Measurements from ENCODE around the gene AGBL4.

AGBL4 gene

GRCh38 chr1:48627486-48627885 is 1396.3 kb downstream of the AGBL4 start:
- no peak for DNase-seq

- no peak for DNase-seq
Measured at GRCh38 chr1:48619539-48619938, 1404.2 kb downstream of the AGBL4 start.

- DNase-seq: no peak
Measured at GRCh38 chr1:48617252-48617651, 1406.5 kb downstream of the AGBL4 start.

DNA sequence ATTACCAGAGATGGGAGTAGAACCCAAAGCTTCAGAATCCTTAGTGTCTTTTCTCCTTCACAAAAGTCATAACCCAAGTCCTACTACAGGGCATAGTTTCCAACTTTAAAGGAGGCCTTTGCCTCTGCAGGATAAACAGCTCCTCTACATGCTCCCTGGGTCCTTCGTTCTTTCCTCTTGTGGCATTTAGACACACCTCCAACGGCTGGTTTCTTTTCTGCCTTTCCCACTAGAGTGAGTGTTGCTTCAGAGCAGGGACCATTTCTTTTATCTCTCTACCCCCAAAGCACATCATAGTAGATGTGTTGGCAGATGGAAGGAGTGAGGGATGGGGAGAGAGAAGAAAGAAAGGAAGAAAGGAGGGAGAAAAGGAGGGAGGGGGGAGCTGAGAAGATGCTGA is 1407.0 kb downstream of the AGBL4 start:
- no peak for DNase-seq

DNA sequence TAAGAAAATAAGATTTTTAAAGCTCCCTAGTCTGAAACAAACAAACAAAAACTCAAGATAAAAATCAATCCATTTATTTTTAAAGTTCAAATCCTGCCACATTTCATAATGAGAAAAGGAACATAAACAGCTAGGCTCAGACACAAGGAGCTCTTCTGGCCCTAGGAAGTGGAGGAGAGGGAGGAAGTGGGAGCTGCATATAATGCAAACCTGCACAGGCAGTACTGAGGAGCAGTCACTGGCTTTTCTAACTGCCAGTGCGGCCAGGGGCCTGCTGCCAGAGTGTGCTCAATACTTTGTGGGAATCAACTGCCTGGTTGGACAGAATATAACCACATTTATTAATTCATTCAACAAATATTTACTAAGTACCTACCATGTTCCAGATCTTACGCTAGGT is 1411.9 kb downstream of the AGBL4 start:
- DNase-seq: no peak

DNA sequence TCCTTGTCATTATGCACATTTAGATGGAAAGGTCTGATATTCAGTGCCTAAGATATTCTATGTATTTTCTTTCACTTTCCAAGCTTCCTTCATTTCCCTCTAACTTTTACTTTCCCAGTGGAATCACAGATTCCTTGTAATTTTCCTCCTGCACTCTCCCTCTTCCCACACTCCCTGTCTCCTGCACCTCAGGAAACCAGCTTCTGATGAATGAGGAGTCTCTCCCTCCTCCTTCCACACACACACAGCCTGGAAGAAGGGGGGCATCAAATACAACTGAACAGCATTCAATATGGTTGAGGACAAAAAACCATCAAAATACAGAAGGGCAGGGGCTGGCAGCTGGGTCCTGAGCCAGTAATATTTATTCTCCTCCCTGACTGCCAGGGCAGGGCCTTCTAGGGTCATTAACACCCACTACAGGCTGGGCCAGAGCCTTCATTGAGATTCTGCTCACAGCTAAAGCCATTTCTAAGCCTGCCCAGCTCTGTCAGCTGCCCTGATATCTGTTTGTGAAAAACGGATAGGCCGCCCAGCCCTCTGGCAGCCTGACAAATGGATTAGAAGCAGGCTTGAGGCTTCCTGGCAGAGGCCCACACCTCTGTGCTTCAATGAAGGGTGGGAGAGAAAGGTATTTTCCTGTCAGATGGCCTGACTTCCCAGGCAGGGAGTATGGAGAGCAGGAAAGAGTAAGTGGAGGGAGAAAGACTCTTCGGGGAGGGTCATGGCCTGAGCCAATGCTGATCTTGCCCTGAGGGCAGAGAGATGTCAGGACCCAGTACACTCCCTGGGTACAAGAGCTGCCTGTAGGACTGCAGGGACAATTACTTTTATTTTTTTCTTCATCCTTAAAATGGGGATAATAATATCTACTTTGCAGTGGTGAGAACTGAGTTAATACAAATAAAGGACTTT is 1412.9 kb downstream of the AGBL4 start:
- no peak for DNase-seq

GRCh38 chr1:48608882-48609281 is 1414.9 kb downstream of the AGBL4 start:
- DNase-seq: no peak

DNA sequence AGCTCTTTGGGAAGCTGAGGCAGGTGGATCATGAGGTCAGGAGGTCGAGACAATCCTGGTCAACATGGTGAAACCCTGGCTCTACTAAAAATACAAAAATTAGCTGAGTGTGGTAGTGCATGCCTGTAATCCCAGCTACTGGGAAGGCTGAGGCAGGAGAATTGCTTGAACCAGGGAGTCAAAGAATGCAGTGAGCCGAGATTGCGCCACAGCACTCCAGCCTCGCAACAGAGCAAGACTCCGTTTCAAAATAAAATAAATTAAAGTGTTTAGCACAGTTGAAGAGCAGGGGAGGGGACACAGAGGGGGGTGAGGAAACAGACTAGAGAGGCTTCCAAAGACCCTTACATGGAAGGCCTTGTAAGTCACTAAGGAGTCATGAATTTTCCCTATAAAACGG is 1420.5 kb downstream of the AGBL4 start:
- no peak for DNase-seq

DNA sequence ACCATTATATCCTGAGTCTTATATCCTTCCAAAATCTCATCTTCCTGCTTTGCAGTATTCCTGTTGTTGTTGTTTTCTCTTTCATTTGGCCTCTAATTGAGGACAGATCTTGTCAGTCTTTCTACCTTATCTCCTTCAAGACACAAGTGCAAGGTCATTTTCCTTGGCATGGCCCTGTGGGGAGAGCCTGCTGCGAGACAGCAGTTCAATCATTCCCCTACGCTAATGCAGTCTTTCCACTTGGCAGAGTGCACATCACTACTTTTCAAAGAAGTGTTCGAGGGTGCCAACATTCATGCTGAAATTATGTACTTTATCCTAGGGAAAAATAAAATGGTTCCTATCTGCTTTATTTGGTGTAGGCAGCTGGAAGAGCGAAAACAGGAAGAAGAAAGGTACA is 1421.4 kb downstream of the AGBL4 start:
- no peak for DNase-seq

DNA sequence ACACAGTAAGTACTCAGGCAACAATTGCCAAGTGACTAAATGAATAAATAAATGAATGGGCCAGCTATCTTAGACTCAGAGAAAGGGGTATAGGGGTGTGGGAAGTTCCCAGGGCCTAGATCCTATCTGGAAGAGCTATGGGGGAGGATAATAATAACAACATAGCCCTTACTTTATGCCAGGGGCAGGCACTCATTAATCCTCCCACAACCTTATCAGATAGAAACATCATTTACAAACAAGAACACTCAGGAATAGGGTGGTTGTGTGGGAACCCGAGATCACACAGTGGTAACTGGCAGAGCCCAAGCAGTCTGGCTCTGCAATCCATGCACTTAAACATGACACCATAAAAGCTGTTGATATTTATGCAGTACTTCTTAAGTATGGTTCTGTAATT is 1423.6 kb downstream of the AGBL4 start:
- no peak for DNase-seq

GRCh38 chr1:48597663-48598062 is 1426.1 kb downstream of the AGBL4 start:
- no peak for DNase-seq

- DNase-seq: no peak
Measured at GRCh38 chr1:48596046-48596445, 1427.7 kb downstream of the AGBL4 start.

DNA sequence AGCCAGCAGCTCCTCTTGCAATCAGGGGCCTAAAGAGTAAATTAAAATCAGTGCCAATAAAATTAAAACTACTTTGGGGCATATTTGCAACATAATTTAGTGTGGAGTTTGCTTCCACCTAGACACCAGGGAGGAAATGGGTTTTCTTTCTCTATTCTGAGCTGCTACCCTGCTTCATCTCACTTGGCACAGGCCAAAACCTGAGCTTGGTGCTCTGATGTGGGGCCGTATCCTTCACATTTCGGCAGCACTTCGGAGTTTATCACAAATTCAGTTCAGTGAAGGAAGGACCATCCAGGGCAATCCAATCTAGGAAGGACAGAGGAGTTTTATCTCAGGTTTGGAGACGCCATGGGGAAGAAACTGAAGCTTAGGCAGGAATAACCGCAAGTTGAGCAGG is 1428.1 kb downstream of the AGBL4 start:
- no peak for DNase-seq

DNA sequence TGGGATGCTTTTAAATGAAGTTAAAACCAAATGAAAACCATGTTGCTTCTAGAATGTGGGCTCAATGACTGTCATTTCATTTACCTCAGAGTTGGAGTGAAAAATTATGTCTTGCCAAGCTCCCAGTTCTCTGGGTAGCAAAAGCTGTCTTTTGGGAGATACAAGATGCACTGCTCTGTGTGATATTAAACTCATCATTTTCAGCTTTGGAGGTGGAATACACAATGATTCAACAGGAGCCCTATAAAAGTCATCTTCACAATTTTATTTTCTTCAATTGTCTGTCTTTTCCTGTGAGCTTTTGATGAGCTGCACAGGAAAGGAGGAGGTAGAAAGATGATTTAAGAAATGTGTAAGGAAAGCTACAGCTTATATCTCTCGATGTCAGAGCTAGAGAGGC is 1431.4 kb downstream of the AGBL4 start:
- no peak for DNase-seq

GRCh38 chr1:48591181-48591580 is 1432.6 kb downstream of the AGBL4 start:
- no peak for DNase-seq

DNA sequence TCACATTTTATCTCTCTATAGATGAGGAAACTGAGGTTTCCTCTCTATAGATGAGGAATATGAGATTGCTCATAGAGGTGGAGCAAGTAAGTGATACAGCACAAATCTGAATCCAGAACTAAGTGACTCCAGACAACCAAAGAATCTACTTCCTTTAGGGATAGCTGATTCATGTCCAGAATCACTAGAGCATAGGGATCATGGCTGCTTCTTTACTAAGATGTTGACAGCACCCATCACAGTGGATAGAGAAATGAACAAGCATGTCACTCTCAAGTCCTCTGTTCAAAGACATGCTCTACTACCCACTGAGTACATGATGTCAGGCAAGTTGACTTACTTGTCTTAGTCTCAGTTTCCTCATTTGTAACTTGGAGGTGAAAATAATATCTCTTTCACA is 1435.7 kb downstream of the AGBL4 start:
- no peak for DNase-seq

DNA sequence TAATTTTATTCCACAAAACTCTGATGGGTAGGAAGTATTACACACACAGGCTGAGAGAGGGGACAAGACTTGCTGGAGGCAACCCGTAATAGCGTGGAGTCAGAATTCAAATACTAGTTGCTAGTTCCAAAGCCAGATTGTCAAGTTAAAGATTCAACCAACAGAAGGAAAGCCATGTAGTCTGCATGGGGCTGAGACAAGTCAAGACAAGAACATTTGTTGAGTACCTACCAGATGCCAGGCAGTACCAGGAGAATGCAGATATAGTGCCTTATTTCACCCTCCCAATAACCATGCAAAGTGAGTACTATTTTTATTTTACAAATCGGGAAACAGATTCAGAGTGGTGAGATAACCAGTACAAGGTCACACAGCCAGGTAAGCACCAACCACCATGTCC is 1441.3 kb downstream of the AGBL4 start:
- no peak for DNase-seq

- DNase-seq: no peak
Measured at GRCh38 chr1:48581270-48581669, 1442.5 kb downstream of the AGBL4 start.

- DNase-seq: no peak
Measured at GRCh38 chr1:48576565-48576964, 1447.2 kb downstream of the AGBL4 start.

DNA sequence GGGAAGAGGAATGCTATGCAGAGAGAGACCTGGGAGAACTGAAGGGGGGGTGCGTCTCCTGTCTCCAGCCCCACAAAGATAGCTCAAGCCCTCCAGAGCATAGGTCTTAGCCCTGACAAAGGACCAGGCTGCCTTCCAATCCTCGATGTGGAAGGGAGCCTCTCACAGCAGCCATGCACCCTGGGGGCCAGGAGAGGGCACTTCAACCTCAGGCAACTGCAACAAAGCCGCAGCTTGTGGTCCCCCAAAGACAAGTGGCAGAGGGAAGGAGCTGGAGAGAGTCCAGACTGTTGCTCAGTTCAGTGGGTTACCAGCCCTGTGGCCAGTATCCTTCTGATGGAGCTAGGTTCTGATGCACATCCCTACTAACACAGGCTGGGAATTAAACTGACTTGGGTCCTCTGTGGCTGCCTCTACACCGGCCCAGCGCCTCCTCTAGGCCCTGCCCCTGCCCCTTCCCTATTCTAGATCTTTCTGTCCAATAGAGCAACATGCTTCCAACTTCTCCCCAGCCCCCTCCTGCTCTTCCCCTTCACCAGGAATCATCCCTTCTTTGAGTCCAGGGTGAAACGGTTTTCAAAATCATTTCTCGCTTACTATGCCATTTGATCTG is 1451.0 kb downstream of the AGBL4 start:
- DNase-seq: no peak

GRCh38 chr1:48572134-48572533 is 1451.6 kb downstream of the AGBL4 start:
- no peak for DNase-seq

DNA sequence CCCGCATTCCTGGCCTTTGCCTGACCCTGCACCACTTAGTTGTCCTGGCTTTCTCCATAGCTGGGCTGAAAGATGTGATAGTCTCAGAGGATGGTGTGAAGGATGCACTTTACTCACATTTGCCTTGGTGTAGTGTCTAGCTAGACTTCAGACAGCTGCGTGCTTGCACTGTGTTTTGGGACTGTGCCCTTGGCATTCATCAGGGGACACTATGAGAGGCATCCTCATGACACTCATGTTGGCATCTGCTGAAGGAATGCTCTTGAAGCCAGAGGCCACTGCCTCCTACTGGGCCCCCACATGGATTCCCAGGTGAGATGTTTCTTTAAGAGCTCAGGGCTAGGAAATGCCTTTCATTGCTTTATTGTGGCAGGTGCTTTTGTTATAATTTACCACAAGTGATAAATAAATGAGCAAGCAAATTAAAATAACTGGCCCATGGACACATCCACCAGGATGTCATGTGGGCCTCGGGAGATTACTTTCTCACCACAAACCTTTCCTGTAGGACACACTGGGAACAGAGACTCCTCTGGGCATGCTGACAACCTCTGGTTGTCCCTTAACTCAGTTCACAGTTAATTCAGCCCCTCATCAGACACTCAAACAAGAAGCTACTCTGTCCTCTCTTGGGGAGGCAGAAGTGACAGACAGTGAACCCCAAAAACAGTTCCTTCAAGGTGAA is 1452.3 kb downstream of the AGBL4 start:
- no peak for DNase-seq

DNA sequence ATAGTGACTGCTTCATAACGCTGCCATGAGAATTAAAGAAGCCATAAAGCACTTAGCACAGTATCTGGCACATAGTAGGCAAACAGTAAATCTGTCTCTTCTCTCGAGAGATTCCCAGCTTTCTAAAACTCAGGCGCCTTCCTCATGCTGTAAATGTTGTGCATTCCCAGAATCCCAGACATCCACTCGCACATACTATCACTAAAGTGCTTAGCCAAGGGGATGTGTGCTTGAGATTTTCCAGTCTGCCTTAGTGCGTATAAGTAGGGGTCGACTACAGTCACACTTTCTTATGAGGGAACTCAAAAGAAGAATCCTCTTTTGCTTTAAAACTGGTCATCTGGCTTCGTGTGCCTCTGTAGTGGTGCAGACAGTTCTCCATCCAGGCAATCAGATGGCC is 1453.2 kb downstream of the AGBL4 start:
- DNase-seq: no peak

DNA sequence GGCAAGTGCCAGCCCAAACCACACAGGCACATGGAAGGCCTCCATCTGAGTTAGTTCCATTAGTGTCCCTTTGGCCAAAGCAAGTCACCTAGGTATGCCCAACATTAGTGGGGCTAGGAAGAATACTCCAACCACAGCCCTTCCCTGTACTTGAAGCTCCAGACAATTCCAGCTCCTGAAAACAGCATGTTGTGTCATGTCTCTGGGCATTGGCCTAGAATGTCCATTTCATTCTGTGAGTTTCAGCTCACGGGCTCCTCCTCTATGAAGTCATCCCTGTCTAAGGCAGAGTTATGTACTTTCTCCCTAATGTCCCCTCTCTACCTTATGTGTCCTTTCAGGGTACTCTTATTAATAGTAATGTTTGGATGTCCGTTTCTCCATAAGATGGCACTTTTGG is 1455.3 kb downstream of the AGBL4 start:
- DNase-seq: no peak

All from stimulated activated naive CD4-positive, alpha-beta T cell (primary cell).